Mesendoderm (in vitro differentiated cells): ENCODE results near the gene R3HCC1L.

Experiments
- DNase-seq: peaks from one replicate; pipeline ENCODE4 v3.0.0; 2013
- H2AK5ac ChIP-seq: 2 replicates; pipeline ENCODE4 v1.6.1; 2013; ENCODE audit warnings: low read length, inconsistent platforms
- H2BK120ac ChIP-seq: 2 replicates; pipeline ENCODE4 v1.6.1; 2013; ENCODE audit warnings: low read depth, mild to moderate bottlenecking, low read length, moderate library complexity, mixed read lengths
- H2BK15ac ChIP-seq: replicated peaks from 2 replicates; pipeline ENCODE4 v1.6.1; 2013; ENCODE audit warnings: low read depth, mild to moderate bottlenecking, moderate library complexity
- H2BK5ac ChIP-seq: 2 replicates; pipeline ENCODE4 v1.6.1; 2013; ENCODE audit warnings: low read length, inconsistent platforms
- H3K18ac ChIP-seq: 2 replicates; pipeline ENCODE4 v1.6.1; 2013; ENCODE audit warnings: mild to moderate bottlenecking, low read length, mixed read lengths
- H3K23ac ChIP-seq: one replicate; pipeline ENCODE4 v1.6.1; 2013; ENCODE audit warnings: low read length
- H3K27ac ChIP-seq: 2 replicates; pipeline ENCODE4 v1.5.1; 2013; ENCODE audit warnings: low read depth, mild to moderate bottlenecking, inconsistent platforms, low read length, moderate library complexity
- H3K27me3 ChIP-seq: 2 replicates; pipeline ENCODE4 v1.6.1; 2013; ENCODE audit warnings: low read length, control low read depth, mild to moderate bottlenecking, inconsistent platforms; ENCODE audit not compliant: insufficient read depth, poor library complexity
- H3K36me3 ChIP-seq: 2 replicates; pipeline ENCODE4 v1.6.1; 2013; ENCODE audit warnings: low read length, inconsistent platforms; ENCODE audit not compliant: control insufficient read depth, insufficient read depth
- H3K4ac ChIP-seq: one replicate; pipeline ENCODE4 v1.6.1; 2013; ENCODE audit warnings: low read depth, mild to moderate bottlenecking, low read length, moderate library complexity
- H3K4me1 ChIP-seq: 2 replicates; pipeline ENCODE4 v1.6.1; 2013; ENCODE audit warnings: low read depth, low read length, inconsistent platforms; ENCODE audit not compliant: control insufficient read depth
- H3K4me2 ChIP-seq: 2 replicates; pipeline ENCODE4 v1.6.1; 2013; ENCODE audit warnings: low read length
- H3K4me3 ChIP-seq: 2 replicates; pipeline ENCODE4 v1.5.1; 2013; ENCODE audit warnings: mild to moderate bottlenecking, low read length
- H3K56ac ChIP-seq: one replicate; pipeline ENCODE4 v1.6.1; 2013; ENCODE audit warnings: low read length
- H3K79me1 ChIP-seq: 2 replicates; pipeline ENCODE4 v1.6.1; 2013; ENCODE audit warnings: low read length, inconsistent platforms
- H3K79me2 ChIP-seq: 2 replicates; pipeline ENCODE4 v1.6.1; 2013; ENCODE audit warnings: mild to moderate bottlenecking, low read length; ENCODE audit not compliant: control insufficient read depth, insufficient read depth
- H3K9ac ChIP-seq: 2 replicates; pipeline ENCODE4 v1.6.1; 2013; ENCODE audit warnings: low read length, inconsistent platforms
- H4K5ac ChIP-seq: one replicate; pipeline ENCODE4 v1.6.1; 2013; ENCODE audit warnings: low read length
- H4K8ac ChIP-seq: one replicate; pipeline ENCODE4 v1.6.1; 2013; ENCODE audit warnings: low read depth, mild to moderate bottlenecking, control low read depth, low read length, moderate library complexity
- WGBS: extraction: QIAGEN DNeasy Blood & Tissue Kit; methylation state at CpG from one replicate; pipeline ENCODE4 v1.1.7; 2013; ENCODE audit warnings: low lambda C conversion rate, missing lambda C conversion rate; ENCODE audit not compliant: insufficient coverage; ENCODE audit errors: extremely low coverage; 5-methylcytosine and 5-hydroxymethylcytosine counted together

The R3HCC1L gene

GRCh38 chr10:98294270-98294627 lies 159.8 kb downstream of the R3HCC1L start:
- no peak overlapping the region for H3K56ac ChIP-seq
- H3K18ac ChIP-seq: no peak overlapping the region
- H3K4me3 ChIP-seq: no peak overlapping the region
- no peak overlapping the region for H2BK15ac ChIP-seq
- H2BK120ac ChIP-seq: no peak overlapping the region
- H3K4ac ChIP-seq: no peak overlapping the region
- H2BK5ac ChIP-seq: no peak overlapping the region
- no peaks in the 10 kb centered on the region for H3K79me2 ChIP-seq
- no peaks in the 10 kb centered on the region for H3K27me3 ChIP-seq
- no peak overlapping the region for H4K5ac ChIP-seq
- H3K4me1 ChIP-seq: peaks cover 3% of the 10 kb centered on the region
- no peak for DNase-seq
- WGBS: no CpG with 5 or more reads among the region's 3 CpGs
- no peaks in the 10 kb centered on the region for H3K36me3 ChIP-seq
- no peak overlapping the region for H3K23ac ChIP-seq
- no peak overlapping the region for H3K27ac ChIP-seq
- H3K79me1 ChIP-seq: no peaks in the 10 kb centered on the region
- no peak overlapping the region for H2AK5ac ChIP-seq
- no peak overlapping the region for H3K4me2 ChIP-seq
- no peak overlapping the region for H3K9ac ChIP-seq
- H4K8ac ChIP-seq: no peak overlapping the region
